IPS-20b (cell line): Measurements from ENCODE around the gene TRIM67.
"Not testable (repeated sequence)": the region's sequence is repeated elsewhere in the genome, so short reads cannot be mapped to it uniquely, and the experiment has no call there.

Experiments
- H3K27ac ChIP-seq: one replicate; pipeline ENCODE4 v1.5.1; 2013; ENCODE audit warnings: low read length
- H3K27me3 ChIP-seq: 2 replicates; pipeline ENCODE4 v1.6.1; 2013; ENCODE audit warnings: mild to moderate bottlenecking, low read length, inconsistent platforms; ENCODE audit not compliant: insufficient read depth
- H3K36me3 ChIP-seq: 2 replicates; pipeline ENCODE4 v1.6.1; 2013; ENCODE audit warnings: low read depth, mild to moderate bottlenecking, inconsistent platforms, low read length, moderate library complexity; ENCODE audit not compliant: insufficient read depth
- H3K4me1 ChIP-seq: 2 replicates; pipeline ENCODE4 v1.6.1; 2013; ENCODE audit warnings: mild to moderate bottlenecking, control low read depth, inconsistent platforms, low read length, moderate library complexity; ENCODE audit not compliant: insufficient read depth
- H3K4me3 ChIP-seq: 2 replicates; pipeline ENCODE4 v1.5.1; 2013; ENCODE audit warnings: mild to moderate bottlenecking, low read length, inconsistent platforms
- H3K9ac ChIP-seq: 2 replicates; pipeline ENCODE4 v1.6.1; 2013; ENCODE audit warnings: low read depth, mild to moderate bottlenecking, inconsistent platforms, low read length, moderate library complexity
- H3K9me3 ChIP-seq: 2 replicates; pipeline ENCODE4 v1.6.1; 2013; ENCODE audit warnings: mild to moderate bottlenecking, low read depth, low read length, inconsistent platforms; ENCODE audit not compliant: insufficient read depth

The TRIM67 gene

DNA sequence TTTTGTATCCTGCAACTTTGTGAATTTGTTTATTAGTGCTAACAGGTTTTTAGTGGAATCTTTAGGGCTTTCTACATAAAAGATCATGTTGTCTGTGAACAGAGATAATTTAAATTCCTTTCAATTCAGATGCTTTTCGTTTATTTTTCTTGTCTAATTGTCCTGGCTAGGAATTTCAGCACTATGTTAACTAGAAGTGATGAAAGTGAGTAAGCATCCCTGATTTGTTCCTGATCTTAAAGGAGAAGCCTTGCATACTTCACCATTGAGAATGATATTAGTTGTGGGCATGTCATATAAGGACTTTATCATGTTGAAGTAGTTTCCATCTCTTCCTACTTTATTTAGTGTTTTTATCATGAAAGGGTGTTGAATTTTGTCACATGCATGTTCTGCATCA, 23.6 kb upstream of the TRIM67 start:
- Histone ChIP-seq H3K9me3 (no peaks in the 10 kb centered on the region), H3K27me3 (no peaks in the 10 kb centered on the region; the same call in 1 of the 2 replicates), H3K4me3 (no peak overlapping the region), H3K9ac (no peak overlapping the region), H3K36me3 (no peaks in the 10 kb centered on the region), H3K4me1 (no peaks in the 10 kb centered on the region), H3K27ac (no peak overlapping the region)

DNA sequence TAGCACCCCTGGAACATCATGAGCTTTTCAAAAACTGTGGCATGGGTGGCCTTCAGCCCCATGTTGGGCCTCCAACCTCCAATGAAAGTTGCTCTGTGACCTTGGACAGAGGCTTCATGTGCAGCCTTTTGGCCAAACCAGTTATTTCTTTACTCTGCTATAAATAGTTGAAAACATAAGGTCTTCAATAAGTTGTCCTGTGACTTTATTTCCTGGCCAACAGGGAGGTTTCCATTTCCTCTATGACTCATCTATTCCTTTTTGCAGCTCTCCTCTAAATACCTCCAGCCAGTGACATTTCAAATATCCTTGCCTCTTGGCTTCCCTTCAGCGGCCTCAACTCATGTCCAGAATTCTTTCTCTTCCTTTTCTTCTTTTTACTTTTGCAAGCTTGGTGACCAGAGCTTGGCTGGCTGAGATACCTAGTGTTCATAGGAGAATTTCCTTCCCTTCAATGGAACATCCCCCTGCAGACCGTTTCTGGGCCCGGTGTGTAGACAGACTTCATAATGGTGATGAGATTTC, 22.7 kb upstream of the TRIM67 start:
- H3K27ac ChIP-seq, result no peak overlapping the region
- H3K9ac ChIP-seq, result no peak overlapping the region
- H3K27me3 ChIP-seq, result no peaks in the 10 kb centered on the region; the same call in 1 of the 2 replicates
- H3K4me3 ChIP-seq, result no peak overlapping the region
- H3K36me3 ChIP-seq, result no peaks in the 10 kb centered on the region
- H3K9me3 ChIP-seq, result no peaks in the 10 kb centered on the region
- H3K4me1 ChIP-seq, result no peaks in the 10 kb centered on the region

DNA sequence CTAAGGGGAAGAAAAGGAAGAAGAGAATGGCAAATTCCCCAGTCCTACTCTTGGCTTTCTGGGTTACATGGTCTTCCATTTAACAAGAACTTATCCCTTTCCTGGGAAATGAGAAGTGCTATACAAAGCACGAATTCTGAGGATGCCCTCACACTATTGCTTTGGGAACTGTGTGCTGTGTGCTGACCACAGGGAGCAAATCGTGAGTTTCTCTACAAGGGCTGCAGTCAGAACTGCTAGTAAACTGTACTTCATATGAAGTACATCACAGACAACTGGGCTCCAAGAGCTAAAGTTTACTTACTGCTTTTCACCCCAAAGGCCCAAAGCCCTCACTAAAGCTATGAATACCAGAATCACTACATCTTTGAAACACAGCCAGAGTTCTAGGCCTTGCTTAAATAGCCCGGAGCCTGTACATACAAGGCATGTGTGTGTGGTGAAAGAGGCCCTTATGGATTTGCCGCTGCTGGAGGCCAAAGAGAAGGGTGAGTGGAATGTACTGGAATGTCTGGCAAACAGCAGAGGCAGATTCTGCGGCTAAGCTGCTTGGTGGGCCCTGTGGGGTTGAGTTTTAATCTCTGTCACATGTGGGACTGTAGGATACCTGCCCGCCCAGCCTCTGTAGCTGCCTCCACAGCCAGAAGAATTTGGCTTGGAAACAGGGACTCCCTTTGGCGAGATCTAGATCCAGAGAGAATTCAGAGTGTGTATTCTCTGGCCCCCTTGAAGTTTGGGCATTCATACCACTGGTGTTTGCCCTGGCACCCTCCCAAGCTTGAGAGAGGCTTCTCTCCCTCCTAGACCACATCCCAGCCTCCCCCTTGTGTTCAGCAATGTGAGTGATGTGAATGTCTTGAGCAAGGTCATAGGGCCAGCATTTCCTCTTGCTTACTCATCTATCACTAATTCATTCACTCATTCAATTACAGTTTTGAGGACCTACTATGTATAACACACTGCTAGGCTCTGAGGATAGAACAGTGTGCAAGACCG, 21.9 kb upstream of the TRIM67 start:
- no peaks in the 10 kb centered on the region for H3K4me1 ChIP-seq
- no peaks in the 10 kb centered on the region for H3K9me3 ChIP-seq
- no peaks in the 10 kb centered on the region; the same call in 1 of the 2 replicates for H3K27me3 ChIP-seq
- no peak overlapping the region for H3K9ac ChIP-seq
- H3K27ac ChIP-seq, result no peak overlapping the region
- H3K4me3 ChIP-seq, result no peak overlapping the region
- H3K36me3 ChIP-seq, result no peaks in the 10 kb centered on the region

- peaks cover 5% of the 10 kb centered on the region; the same call in 1 of the 2 replicates for H3K27me3 ChIP-seq
- no peaks in the 10 kb centered on the region for H3K9me3 ChIP-seq
- no peak overlapping the region for H3K9ac ChIP-seq
- no peak overlapping the region for H3K4me3 ChIP-seq
- H3K36me3 ChIP-seq, result no peaks in the 10 kb centered on the region
- no peak overlapping the region for H3K27ac ChIP-seq
- H3K4me1 ChIP-seq, result no peaks in the 10 kb centered on the region
Observed at GRCh38 chr1:231144416-231145193, 17.3 kb upstream of the TRIM67 start.

GRCh38 chr1:231147896-231148295, 14.0 kb upstream of the TRIM67 start:
- Histone ChIP-seq H3K36me3 (no peaks in the 10 kb centered on the region), H3K9me3 (peaks cover 16% of the 10 kb centered on the region), H3K4me3 (no peak overlapping the region), H3K27me3 (peaks cover 5% of the 10 kb centered on the region; the same call in 1 of the 2 replicates), H3K4me1 (no peaks in the 10 kb centered on the region), H3K27ac (no peak overlapping the region), H3K9ac (no peak overlapping the region)

DNA sequence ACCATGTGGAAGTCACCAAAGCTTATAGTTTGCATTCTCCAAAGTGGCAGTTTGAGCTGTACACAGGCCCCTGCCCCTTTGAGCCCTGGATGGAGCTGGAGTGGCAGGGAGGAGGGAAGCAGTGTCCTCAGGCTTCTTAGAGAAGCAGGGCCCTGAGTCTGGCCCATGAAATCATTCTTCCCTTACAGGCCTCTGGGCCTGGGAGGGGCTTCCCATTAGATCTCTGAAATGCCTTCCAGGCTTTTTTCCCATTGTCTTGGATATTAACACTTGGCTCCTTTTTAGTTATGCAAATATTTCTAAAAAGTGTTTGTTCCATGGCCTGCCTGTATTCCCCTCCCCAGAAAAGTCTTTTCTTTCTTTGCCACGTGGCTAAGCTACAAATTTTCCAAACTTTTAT, 10.0 kb upstream of the TRIM67 start:
- Histone ChIP-seq H3K4me1 (no peaks in the 10 kb centered on the region), H3K36me3 (no peaks in the 10 kb centered on the region), H3K9me3 (peaks cover 16% of the 10 kb centered on the region), H3K27ac (no peak overlapping the region), H3K9ac (no peak overlapping the region), H3K4me3 (no peak overlapping the region), H3K27me3 (peaks cover 18% of the 10 kb centered on the region; the same call in 1 of the 2 replicates)

DNA sequence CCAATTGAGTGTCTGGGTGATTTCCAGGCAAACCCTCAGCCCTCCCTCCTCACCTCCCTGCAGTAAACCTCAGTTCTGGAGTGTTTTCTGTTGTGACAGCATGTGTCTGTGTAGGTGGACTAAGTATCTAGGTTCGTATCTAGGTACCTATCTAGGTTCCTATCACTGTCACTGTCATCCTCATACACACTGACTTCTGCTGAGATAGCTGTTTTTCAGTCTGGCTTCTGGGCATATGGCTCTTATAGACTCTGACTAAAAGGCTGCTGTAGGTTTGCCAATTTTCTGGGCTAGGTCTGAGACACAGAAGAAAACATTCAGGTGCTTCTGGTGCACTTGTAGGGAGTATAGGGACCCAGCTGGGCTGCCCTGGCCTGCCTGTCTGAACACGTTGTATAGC, 8.1 kb upstream of the TRIM67 start:
- H3K27me3 ChIP-seq, result peaks cover 27% of the 10 kb centered on the region
- peaks cover 16% of the 10 kb centered on the region for H3K9me3 ChIP-seq
- no peak overlapping the region for H3K27ac ChIP-seq
- no peaks in the 10 kb centered on the region for H3K36me3 ChIP-seq
- no peaks in the 10 kb centered on the region for H3K4me1 ChIP-seq
- no peak overlapping the region for H3K9ac ChIP-seq
- no peak overlapping the region for H3K4me3 ChIP-seq

- H3K9ac ChIP-seq, result no peak overlapping the region
- no peaks in the 10 kb centered on the region for H3K36me3 ChIP-seq
- H3K9me3 ChIP-seq, result peaks cover 16% of the 10 kb centered on the region
- H3K27me3 ChIP-seq, result peaks cover 43% of the 10 kb centered on the region
- no peak overlapping the region for H3K27ac ChIP-seq
- H3K4me3 ChIP-seq, result no peak overlapping the region
- no peaks in the 10 kb centered on the region for H3K4me1 ChIP-seq
Observed at GRCh38 chr1:231155808-231156207, 6.0 kb upstream of the TRIM67 start.

DNA sequence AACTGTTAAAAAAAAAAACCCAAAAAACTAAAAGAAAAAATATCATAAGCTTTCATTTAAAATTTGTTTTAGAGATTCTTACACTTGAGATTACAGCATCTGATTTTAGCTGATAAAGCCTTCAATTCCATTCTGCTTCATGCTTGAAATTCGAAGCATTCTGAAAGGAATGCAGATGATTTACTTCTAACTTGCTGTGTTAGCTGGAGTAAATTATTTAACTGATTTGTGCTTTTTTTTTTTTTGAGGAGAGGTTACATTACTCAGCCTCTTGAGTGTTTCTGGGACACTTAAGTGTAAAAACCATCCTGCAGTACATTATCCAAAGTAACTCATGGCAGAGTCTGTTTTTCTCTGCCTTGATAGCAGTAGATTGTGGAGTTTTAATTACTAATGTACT, 4.5 kb upstream of the TRIM67 start:
- no peak overlapping the region for H3K27ac ChIP-seq
- no peaks in the 10 kb centered on the region for H3K36me3 ChIP-seq
- peaks cover 2% of the 10 kb centered on the region; the same call in 1 of the 2 replicates for H3K9me3 ChIP-seq
- no peak overlapping the region for H3K9ac ChIP-seq
- no peaks in the 10 kb centered on the region for H3K4me1 ChIP-seq
- H3K27me3 ChIP-seq, result peaks cover 58% of the 10 kb centered on the region
- H3K4me3 ChIP-seq, result no peak overlapping the region

DNA sequence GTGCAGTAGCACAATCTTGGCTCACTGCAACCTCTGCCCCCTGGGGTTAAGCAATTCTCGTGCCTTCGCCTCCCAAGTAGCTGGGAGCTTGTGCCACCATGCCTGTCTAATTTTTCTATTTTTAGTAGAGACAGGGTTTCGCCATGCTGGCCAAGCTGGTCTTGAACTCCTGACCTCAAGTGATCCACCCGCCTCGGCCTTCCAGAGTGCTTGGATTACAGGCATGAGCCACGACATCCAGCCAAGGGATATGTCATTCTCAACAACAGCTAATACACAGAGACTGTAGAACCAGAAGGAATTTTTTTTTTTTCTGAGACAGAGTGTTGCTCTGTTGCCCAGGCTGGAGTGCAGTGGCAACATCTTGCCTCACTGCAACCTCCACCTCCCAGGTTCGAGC, 3.7 kb upstream of the TRIM67 start:
- H3K27ac ChIP-seq, H3K36me3 ChIP-seq, H3K9ac ChIP-seq, H3K4me1 ChIP-seq, H3K9me3 ChIP-seq, H3K4me3 ChIP-seq: not testable (repeated sequence)
- H3K27me3 ChIP-seq, result peaks cover 66% of the 10 kb centered on the region

GRCh38 chr1:231159202-231159962, 2.5 kb upstream of the TRIM67 start:
- Histone ChIP-seq H3K4me3 (no peak overlapping the region), H3K9me3 (no peaks in the 10 kb centered on the region), H3K36me3 (no peaks in the 10 kb centered on the region), H3K9ac (no peak overlapping the region), H3K27me3 (peaks cover 79% of the 10 kb centered on the region), H3K4me1 (no peaks in the 10 kb centered on the region), H3K27ac (no peak overlapping the region)
